NCI-H510A treated with DMSO at 0.1 percent for 48 hours (cell line): Measurements from ENCODE around the gene FAM200B.
"Not testable (repeated sequence)": the region's sequence is repeated elsewhere in the genome, so short reads cannot be mapped to it uniquely, and the experiment has no call there.

Experiments used
- DNase-seq: peaks from one replicate; lab custom pipeline; 2025; lab: John Stamatoyannopoulos, UW

The FAM200B gene

DNA sequence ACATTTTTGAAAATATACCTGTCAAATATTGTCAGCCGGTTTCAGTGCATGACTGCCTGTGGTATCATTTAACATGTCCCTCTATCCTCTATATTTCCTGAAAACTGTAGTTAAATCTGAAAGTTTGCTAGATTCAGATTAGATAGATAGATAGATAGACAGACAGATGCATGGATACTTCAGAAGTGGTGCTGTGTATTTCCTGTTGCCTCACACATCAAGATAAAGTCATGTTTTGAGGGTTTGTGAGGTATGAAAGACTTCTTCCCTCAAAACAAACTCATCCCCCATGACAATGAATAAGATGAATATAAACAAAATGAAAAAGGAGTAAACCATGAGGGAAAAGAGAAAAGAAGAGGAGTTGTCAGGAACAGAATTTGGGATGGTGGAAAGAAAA is 15.2 kb downstream of the FAM200B start:
- no peak for DNase-seq

DNA sequence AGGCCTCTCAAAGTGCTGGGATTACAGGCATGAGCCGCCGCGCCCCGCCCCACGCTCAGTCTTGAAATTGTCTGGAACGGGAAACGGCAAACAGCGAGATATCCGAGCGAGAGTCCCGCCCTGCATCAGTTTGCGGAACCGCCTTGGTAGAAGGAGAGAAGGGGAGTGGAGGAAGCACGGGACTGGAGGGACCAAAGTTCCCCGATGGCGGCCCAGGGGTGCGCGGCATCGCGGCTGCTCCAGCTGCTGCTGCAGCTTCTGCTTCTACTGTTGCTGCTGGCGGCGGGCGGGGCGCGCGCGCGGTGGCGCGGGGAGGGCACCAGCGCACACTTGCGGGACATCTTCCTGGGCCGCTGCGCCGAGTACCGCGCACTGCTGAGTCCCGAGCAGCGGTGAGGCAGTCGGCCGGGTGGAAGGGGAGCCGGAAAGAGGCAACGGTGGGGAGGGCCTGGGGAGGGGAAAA is 21.3 kb downstream of the FAM200B start, which contains the start of gene BST1:
Gene BST1 (plus strand): TSS at position 125 of the 463 bp plus-strand sequence. CDS start 80 bp downstream, at position 205.
- no peak for DNase-seq

DNA sequence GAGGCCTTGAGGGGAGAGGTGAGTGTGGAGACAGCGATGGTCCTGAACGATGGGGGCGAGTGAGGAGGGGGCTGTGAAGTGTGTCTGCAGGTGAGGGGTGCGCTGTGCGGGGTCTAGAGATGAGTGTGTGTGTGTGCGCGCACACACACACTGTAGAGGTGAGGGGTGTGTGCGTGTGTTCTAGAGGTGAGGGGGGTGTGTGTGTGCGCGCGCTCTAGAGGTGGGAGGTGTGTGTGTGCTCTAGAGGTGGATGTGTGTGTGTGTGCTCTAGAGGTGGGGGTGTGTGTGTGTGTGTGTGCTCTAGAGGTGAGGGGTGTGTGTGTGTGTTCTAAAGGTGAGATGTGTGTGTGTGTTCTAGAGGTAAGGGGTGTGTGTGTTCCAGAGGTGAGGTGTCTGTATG is 21.8 kb downstream of the FAM200B start:
- no peak for DNase-seq

GRCh38 chr4:15704129-15704528 is 22.5 kb downstream of the FAM200B start:
- no peak for DNase-seq

- no peak for DNase-seq
Observed at GRCh38 chr4:15706646-15707362, 25.2 kb downstream of the FAM200B start.

DNA sequence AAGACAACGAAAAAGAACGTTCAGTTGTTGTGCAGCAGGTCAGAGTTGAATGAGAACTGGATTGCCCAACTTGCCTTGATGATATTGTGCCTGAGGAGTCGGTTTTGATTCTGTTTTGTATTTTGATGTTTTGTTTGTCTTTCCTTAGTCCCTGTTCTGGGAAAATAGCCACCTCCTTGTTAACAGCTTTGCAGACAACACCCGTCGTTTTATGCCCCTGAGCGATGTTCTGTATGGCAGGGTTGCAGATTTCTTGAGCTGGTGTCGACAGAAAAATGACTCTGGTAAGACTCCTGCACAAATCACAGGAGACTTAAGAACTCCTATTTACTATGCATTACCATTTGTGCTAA is 25.7 kb downstream of the FAM200B start:
- DNase-seq = no peak

DNA sequence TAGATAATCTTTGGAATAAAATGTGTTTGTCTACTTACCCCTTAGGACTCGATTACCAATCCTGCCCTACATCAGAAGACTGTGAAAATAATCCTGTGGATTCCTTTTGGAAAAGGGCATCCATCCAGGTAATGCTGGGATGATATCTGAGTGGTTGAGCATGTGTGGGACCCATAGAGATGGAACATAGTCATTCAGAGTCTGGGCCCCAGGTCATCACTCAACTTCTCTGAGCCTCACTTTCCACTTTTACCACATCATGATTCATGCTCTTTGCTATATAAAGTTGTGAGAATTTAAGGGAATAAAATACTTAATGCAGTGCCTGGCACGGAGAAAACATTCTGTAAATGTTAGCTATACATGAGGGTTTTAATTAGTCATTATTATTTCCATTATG is 30.1 kb downstream of the FAM200B start:
- DNase-seq = no peak

- DNase-seq = no peak
Observed at GRCh38 chr4:15712214-15712613, 30.6 kb downstream of the FAM200B start.

DNA sequence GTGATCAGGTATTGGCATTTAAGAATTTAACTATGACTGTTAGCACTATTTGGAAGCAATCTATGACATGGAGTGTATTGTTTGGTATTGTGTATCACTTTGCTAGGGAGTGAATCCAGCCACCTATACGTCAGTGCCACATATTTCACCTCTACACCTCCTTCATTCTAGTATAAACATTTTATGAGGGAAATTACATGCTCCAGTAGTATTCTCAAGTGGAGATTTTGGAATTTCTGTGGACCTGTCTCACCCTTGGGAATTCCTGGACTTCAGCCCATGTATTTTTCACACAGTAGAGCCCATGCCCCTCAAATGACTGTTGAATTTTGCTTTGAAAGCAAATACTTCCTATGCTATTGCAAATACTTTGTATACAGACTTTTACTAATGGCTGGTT is 32.5 kb downstream of the FAM200B start:
- no peak for DNase-seq

DNA sequence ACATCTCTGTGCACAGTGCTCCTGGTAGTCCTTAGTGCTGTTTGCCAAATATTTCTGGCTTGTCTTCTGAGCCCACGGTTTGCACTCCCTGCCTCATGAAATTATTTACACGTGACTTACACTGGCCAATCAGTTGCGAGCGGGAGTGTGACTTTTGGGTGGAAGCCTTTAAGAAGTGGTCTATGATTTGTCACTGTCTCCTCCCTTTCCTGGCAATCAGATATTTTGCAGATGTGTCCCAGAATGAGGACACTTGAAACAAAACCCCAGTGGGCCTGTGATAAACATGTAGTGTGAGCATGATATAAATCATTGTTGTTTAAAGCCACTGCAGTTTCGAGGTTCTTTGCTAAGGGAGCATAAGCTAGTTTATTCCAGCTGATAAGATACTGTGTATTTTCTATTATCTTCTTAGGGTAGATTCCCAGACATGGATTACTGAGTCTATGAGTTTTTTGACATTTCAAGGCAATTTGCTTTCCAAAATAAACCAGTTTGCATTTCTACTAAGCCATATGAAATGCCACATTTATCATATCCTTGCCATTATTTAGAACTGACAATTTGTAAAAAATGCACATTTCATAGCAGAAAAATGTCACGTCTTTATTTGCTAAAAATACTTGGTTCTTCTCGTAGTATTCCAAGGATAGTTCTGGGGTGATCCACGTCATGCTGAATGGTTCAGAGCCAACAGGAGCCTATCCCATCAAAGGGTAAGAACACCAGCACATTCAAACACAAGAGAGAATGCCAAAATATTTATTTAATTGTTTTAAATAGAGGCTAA is 33.2 kb downstream of the FAM200B start:
- no peak for DNase-seq

GRCh38 chr4:15716115-15716514 is 34.5 kb downstream of the FAM200B start:
- no peak for DNase-seq

DNA sequence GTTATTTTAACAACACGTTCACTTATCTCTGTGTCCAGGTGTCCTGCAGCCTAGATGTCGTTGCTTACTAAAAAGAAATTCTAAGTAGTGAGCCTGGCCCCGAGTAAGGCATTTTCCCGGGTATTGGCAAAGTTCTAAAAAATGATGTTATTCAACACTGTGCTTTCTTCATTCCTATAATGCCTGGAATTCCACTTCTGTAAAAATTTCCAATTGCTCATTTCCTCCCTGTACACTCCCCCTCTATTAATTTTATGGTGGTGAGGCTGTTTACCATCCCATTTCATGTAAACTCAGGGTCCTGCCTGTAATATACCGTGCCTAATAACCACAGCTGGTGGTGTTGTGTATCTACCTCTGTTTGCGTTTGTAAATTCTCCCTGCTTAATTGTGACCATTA is 35.5 kb downstream of the FAM200B start:
- no peak for DNase-seq

DNA sequence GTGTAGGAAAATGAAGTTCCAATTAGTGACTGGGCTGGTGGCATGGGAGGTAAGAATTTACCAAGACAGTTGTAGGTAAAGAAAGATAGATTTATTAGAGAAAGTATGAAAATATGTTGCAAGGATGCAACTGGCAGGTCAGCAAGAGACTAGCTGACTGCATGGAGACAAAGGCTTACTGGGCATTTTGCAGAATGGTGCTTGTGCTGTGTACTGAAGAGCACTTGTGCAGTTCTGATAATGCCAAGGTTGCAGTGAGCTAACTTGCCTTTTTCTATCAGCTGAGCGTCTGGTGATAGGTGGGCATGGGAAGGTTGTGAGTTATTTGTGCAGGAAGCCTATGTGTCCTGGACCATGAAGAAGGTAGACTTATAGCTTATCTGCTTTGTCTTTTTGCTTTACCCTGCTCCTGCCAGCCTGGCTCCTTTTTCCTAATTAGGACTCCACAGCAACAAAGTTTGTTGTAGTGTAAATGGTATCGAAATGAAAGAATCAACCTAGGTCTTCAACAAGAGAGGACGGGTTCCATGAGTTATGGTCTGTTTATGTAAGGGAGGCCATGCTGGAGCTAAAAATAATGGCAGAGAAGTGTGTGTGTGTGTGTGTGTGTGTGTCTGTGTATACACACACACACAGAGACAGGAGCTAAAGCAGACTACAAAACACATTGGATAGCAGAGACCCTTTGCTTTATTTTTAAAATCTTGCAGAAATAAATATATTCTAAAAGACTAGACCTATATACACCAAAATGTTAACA is 36.2 kb downstream of the FAM200B start:
- DNase-seq = no peak

DNA sequence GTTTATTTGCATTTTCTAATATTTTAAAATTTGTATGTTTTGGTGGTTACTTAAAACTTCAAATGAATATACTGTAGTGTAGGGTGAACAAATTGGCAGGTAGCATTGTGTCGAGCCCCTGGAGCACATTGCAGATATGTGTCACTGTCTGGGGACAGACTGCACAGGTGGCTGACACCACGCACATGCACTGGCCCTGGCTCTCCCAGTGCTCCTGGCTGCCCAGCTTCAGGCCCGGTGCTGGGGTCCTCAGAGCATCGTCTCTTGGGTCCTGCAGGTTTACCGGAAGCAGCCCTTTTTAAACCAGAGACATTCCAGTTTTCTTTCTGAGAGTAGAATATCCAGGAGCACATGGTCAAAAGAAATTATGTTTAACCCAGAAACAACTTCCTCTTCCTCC is 36.8 kb downstream of the FAM200B start:
- DNase-seq = no peak

DNA sequence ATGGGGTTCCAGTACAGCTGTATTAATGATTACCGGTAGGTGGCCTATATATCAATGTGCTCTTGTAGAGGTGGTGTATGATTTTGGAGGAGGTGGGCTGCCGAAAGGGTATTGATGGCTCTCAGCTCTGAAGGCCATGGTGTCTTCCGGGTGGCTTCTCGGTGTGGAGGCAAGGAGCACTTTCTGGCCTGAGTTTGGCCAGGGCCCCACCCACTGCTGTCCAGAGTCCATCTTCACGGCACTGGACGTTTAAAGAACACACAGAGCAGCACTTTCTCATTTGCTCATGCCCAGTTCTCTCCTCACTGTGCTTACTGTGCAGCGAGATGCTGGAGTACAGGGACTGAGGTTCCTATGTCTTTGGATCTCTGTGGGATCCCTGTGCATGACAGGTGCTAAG is 37.3 kb downstream of the FAM200B start:
- no peak for DNase-seq

DNA sequence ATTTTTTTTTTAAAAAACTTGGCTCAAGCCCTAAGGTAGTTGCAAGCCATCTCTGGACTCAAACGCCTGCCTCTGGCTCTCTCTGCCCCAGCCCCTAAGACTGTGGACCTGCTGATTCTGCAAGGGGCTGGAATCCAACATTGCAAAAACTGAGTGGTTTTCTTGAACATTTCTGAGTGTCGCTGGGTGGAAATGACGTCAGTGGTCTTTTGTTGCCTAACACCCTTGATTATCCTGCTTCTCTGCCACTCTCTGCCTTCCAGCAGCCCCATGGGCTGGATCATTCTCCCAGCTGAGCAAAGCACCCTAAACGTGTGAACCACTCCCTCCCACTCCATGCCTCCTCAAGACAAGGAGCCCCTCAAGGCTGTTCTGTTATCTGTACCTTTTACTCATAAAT is 37.9 kb downstream of the FAM200B start:
- no peak for DNase-seq

- DNase-seq = no peak
Observed at GRCh38 chr4:15720851-15721250, 39.2 kb downstream of the FAM200B start.

GRCh38 chr4:15725608-15726007 is 44.0 kb downstream of the FAM200B start:
- no peak for DNase-seq

DNA sequence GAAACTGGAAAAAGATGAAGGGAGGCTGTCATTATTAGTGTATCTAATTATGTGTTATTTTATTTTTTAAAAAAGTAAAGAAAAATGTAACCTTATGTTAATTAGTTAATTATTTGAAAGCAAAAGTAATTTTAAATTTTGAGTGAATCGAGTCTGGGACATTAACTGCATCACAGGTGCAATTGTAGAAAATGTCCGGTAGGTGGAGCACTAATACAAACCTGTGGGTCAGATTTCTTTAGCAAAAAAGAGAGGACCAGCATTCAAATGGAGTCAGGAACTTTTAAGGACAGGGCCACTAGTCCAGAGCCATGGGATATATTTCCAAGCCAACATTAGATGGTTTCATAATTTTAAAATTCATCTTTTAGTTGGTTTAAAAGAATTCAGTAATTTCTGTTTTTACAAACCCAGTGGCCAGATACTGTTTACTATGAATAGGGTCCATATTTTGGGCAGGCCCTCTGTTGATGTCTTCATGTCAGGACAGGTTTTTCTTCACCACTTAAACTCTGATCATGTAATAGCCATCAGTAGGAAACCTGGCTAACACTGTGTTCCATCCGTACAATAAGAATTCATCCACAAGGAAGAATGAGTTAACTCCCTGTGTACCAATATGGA is 48.4 kb downstream of the FAM200B start:
- DNase-seq = peak; percentile 67

GRCh38 chr4:15733061-15733460 is 51.4 kb downstream of the FAM200B start:
- not testable (repeated sequence) for DNase-seq

DNA sequence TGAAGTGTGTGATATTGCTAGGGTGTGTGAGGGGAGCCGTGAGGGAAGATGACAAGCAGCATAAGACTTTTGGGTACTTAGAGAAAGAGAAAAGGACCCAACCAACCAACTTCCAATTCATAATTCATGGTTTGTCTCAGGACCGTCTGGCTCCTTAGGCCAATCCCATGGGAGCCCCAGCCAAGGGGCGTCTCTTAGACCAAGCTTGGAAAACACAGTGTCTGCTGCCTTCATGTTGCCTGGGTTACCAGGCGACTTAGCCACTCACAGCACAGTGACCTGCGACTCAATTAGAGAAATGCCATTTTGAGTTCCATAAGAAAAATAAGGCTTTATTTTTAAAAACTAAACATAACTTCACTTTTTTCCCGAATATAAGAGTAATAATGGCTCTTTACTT is 53.9 kb downstream of the FAM200B start:
- DNase-seq = no peak

GRCh38 chr4:15736514-15737050 is 55.0 kb downstream of the FAM200B start:
- no peak for DNase-seq
